Hematopoietic multipotent progenitor cell treated with erythropoietin and hydrocortisone succinate and interleukin-3 and kit ligand, for 4 days (in vitro differentiated cells): Measurements from ENCODE around the gene KRTAP4-1.
"Not testable (repeated sequence)": the region's sequence is repeated elsewhere in the genome, so short reads cannot be mapped to it uniquely, and the experiment has no call there.

Experiments
- DNase-seq: peaks from one replicate; pipeline ENCODE4 v3.0.0-alpha.2; 2015

Gene KRTAP4-1

GRCh38 chr17:41184480-41184961, at the start of gene KRTAP4-1:
TSS of gene KRTAP4-1 (minus strand) at chr17:41184911. CDS start at chr17:41184854, 57 bp downstream.
- no peak for DNase-seq

- not testable (repeated sequence) for DNase-seq
These were observed 47.8 kb upstream of the KRTAP4-1 start, which contains the start of gene KRTAP9-3 for GRCh38 chr17:41232399-41233105. TSS of gene KRTAP9-3 (plus strand) at chr17:41232449. CDS start at chr17:41232502, 53 bp downstream.

- DNase-seq: no peak
These were observed 47.0 kb upstream of the KRTAP4-1 start for GRCh38 chr17:41231731-41232130.

- DNase-seq: no peak
These were observed 45.4 kb upstream of the KRTAP4-1 start for GRCh38 chr17:41230094-41230493.

GRCh38 chr17:41226598-41227095, 41.9 kb upstream of the KRTAP4-1 start, which contains the start of gene KRTAP9-2:
TSS of gene KRTAP9-2 (plus strand) at chr17:41226648. CDS start at chr17:41226655, 7 bp downstream.
- not testable (repeated sequence) for DNase-seq

GRCh38 chr17:41226051-41226450, 41.3 kb upstream of the KRTAP4-1 start:
- DNase-seq: no peak

GRCh38 chr17:41223821-41224220, 39.1 kb upstream of the KRTAP4-1 start:
- DNase-seq: no peak

- DNase-seq: no peak
These were observed 31.0 kb upstream of the KRTAP4-1 start for GRCh38 chr17:41215681-41216080.

GRCh38 chr17:41212524-41213169, 27.9 kb upstream of the KRTAP4-1 start:
- DNase-seq: no peak

GRCh38 chr17:41211845-41212466, 27.2 kb upstream of the KRTAP4-1 start:
- DNase-seq: no peak

- no peak for DNase-seq
These were observed 14.8 kb upstream of the KRTAP4-1 start for GRCh38 chr17:41199421-41200078.

GRCh38 chr17:41196068-41196467, 11.4 kb upstream of the KRTAP4-1 start:
- DNase-seq: no peak

GRCh38 chr17:41190328-41190727, 5.6 kb upstream of the KRTAP4-1 start:
- no peak for DNase-seq

GRCh38 chr17:41189837-41190318, 5.2 kb upstream of the KRTAP4-1 start, which contains the start of gene KRTAP9-1:
TSS of gene KRTAP9-1 (plus strand) at chr17:41189887. CDS start at chr17:41189887, 0 bp downstream.
- not testable (repeated sequence) for DNase-seq

- DNase-seq: no peak
These were observed 2.2 kb upstream of the KRTAP4-1 start for GRCh38 chr17:41186872-41187271.

GRCh38 chr17:41185001-41185400, 290 bp upstream of the KRTAP4-1 start:
- DNase-seq: no peak

- no peak for DNase-seq
These were observed 5.7 kb downstream of the KRTAP4-1 start for GRCh38 chr17:41178843-41179616.

GRCh38 chr17:41178341-41178740, 6.4 kb downstream of the KRTAP4-1 start:
- no peak for DNase-seq

- no peak for DNase-seq
These were observed 6.9 kb downstream of the KRTAP4-1 start, which contains the start of gene KRTAP4-2 for GRCh38 chr17:41177727-41178271. TSS of gene KRTAP4-2 (minus strand) at chr17:41178221. CDS start at chr17:41178164, 57 bp downstream.

GRCh38 chr17:41176744-41177387, 7.8 kb downstream of the KRTAP4-1 start:
- DNase-seq: no peak

GRCh38 chr17:41171886-41172285, 12.8 kb downstream of the KRTAP4-1 start:
- no peak for DNase-seq
